Measurements from ENCODE around the gene TGFBR2. TPM values are rescaled to one million over a fixed set of nuclear protein-coding genes. Genes with fewer than 3 reads are reported as not detected.

TGFBR2 gene
- total RNA-seq = 100 to 1,000 TPM; 120 to 418 (median 218) TPM

DNA sequence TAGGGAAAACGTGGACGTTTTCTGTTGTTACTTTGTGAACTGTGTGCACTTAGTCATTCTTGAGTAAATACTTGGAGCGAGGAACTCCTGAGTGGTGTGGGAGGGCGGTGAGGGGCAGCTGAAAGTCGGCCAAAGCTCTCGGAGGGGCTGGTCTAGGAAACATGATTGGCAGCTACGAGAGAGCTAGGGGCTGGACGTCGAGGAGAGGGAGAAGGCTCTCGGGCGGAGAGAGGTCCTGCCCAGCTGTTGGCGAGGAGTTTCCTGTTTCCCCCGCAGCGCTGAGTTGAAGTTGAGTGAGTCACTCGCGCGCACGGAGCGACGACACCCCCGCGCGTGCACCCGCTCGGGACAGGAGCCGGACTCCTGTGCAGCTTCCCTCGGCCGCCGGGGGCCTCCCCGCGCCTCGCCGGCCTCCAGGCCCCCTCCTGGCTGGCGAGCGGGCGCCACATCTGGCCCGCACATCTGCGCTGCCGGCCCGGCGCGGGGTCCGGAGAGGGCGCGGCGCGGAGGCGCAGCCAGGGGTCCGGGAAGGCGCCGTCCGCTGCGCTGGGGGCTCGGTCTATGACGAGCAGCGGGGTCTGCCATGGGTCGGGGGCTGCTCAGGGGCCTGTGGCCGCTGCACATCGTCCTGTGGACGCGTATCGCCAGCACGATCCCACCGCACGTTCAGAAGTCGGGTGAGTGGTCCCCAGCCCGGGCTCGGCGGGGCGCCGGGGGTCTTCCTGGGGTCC is at the start of gene TGFBR2:
TSS of gene TGFBR2 (plus strand) at position 301 of the 731 bp plus-strand sequence. CDS start at position 584, 283 bp downstream.
- Histone ChIP-seq H3K9me3 (no peaks in the 10 kb centered on the region), H3K27ac (peak within 1 kb of the TSS; percentile 80 to 97 (median 95)), H3K27me3 (no peaks in the 10 kb centered on the region), H3K4me1 (peaks cover 8 to 9% of the 10 kb centered on the region in 2 donors), H3K36me3 (no peaks in the 10 kb centered on the region), H3K4me3 (replicated peaks in 1 of 3) (peak within 1 kb of the TSS; percentile 67 to 98 (median 78))
- peak; percentile 96 for DNase-seq
- 1% methylated on average over 18 to 31 of the region's 71 CpGs for WGBS, 2 donors
- intact Hi-C loops (cut with DNase I) = loop anchor here (10.0 kb wide), 2 partner anchors 78 to 162 kb away; no protein-coding TSS in a partner anchor
- TF ChIP-seq, protein P1, sequence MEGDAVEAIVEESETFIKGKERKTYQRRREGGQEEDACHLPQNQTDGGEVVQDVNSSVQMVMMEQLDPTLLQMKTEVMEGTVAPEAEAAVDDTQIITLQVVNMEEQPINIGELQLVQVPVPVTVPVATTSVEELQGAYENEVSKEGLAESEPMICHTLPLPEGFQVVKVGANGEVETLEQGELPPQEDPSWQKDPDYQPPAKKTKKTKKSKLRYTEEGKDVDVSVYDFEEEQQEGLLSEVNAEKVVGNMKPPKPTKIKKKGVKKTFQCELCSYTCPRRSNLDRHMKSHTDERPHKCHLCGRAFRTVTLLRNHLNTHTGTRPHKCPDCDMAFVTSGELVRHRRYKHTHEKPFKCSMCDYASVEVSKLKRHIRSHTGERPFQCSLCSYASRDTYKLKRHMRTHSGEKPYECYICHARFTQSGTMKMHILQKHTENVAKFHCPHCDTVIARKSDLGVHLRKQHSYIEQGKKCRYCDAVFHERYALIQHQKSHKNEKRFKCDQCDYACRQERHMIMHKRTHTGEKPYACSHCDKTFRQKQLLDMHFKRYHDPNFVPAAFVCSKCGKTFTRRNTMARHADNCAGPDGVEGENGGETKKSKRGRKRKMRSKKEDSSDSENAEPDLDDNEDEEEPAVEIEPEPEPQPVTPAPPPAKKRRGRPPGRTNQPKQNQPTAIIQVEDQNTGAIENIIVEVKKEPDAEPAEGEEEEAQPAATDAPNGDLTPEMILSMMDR (IDR thresholded peaks at IDR 0.05) = peak in 3 of 6 experiments; percentile 15 to 32 (median 26)
- peak in 1 of 2 donors; percentile 88 for TF ChIP-seq POLR2A (IDR thresholded peaks at IDR 0.05)

DNA sequence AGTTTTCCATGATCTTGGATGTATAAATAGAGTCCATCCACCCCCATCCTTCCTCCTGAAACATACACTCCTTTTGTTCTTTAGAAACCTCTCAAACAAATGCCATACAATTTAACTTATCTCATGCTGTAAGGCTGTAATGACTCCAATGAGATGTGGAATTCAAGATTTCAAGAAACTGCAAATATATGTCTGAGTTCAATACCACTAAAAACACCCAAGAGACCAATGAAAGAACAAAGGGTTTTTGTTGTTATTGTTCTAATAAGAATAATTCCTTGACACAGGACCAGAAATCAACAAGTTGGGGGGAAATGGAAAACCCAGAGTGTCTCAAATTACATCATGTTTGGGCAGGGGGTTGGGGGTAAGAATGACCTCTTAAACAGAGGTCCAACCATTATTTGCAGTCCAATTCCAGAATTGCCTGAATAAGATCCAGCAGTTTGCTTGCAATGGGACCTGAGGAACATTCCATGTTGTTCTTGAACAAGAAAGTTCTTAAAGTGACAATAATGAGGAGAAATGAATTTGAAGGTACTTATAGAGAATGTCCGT is 48.6 kb upstream of the TGFBR2 start:
- no peaks in the 10 kb centered on the region for H3K27me3 ChIP-seq
- intact Hi-C loops (cut with DNase I) = no loop called here

DNA sequence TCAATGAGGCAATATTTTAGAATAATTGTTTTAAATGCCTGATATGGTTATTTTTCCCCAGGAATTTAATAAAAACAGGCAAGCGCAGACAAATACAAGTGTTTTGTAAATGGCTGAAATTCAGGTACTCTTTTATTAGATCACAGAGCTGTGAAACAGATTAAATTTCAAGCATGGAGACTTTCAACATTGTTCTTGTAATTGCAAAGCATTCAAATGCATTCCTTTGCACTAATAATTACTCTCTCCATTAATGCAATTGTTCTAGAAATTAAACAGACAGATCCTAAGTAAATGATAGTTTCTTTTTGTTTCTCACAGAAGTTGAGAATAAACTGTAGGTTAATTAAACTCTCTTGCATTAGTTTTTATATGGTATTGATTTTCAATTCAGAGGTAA is 42.4 kb upstream of the TGFBR2 start:
- TF ChIP-seq POLR2A (IDR thresholded peaks at IDR 0.05) = no peak
- TF ChIP-seq, protein P1 (IDR thresholded peaks at IDR 0.05) = no peak
- Histone ChIP-seq H3K36me3 (no peaks in the 10 kb centered on the region), H3K4me1 (no peaks in the 10 kb centered on the region), H3K9me3 (no peaks in the 10 kb centered on the region), H3K27me3 (no peaks in the 10 kb centered on the region), H3K4me3 (replicated peaks in 1 of 3) (no peak overlapping the region), H3K27ac (no peak overlapping the region)
- intact Hi-C loops (cut with DNase I) = no loop called here
- no peak for DNase-seq
- 93 to 98% methylated on average over 1 of the region's 1 CpG for WGBS, 2 donors

More for the DNA sequence above, 48.6 kb upstream of the TGFBR2 start:
- 91 to 95% methylated on average over 1 of the region's 1 CpG for WGBS, 2 donors
- TF ChIP-seq POLR2A (IDR thresholded peaks at IDR 0.05) = no peak
- TF ChIP-seq, protein P1 (IDR thresholded peaks at IDR 0.05) = no peak
- H3K4me3 ChIP-seq (replicated peaks in 1 of 3) = no peak overlapping the region
- H3K9me3 ChIP-seq = no peaks in the 10 kb centered on the region
- H3K4me1 ChIP-seq = no peaks in the 10 kb centered on the region
- DNase-seq = no peak
- H3K36me3 ChIP-seq = no peaks in the 10 kb centered on the region
- H3K27ac ChIP-seq = no peak overlapping the region

DNA sequence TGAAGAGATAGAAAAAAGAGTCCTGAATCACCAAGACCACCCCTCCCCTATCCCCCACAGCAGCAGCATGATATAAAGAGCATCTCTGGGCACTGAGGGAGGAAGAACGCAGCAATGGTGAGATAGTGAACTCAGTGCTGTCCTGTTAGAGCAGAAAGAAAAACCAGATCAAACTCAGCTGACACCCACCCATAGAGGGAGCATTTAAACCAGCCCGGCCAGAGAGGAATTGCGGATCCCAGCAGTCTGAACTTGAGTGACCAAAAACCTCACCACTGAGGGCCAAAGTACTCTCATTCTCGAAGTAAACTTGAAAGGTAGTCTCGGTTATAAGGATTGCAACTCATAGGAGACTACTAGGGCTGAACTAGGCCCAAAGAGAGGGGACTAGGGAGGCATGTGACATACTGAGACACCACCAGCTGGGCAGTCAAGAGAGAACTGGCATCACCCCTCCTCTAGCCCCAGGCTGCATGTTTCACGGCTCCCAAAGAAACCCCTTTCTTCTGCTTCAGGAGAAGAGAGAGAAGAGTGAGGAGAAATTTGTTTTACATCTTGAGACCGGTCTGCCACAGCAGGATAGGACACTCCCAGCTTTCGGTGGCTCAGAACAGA is 39.2 kb upstream of the TGFBR2 start:
- Histone ChIP-seq H3K36me3 (no peaks in the 10 kb centered on the region), H3K4me3 (replicated peaks in 1 of 3) (no peak overlapping the region), H3K4me1 (no peaks in the 10 kb centered on the region), H3K9me3 (no peaks in the 10 kb centered on the region), H3K27ac (no peak overlapping the region), H3K27me3 (no peaks in the 10 kb centered on the region)
- 91 to 94% methylated on average over 8 of the region's 8 CpGs for WGBS, 2 donors
- intact Hi-C loops (cut with DNase I) = no loop called here
- no peak for TF ChIP-seq POLR2A (IDR thresholded peaks at IDR 0.05)
- TF ChIP-seq, protein P1 (IDR thresholded peaks at IDR 0.05) = no peak
- no peak for DNase-seq

DNA sequence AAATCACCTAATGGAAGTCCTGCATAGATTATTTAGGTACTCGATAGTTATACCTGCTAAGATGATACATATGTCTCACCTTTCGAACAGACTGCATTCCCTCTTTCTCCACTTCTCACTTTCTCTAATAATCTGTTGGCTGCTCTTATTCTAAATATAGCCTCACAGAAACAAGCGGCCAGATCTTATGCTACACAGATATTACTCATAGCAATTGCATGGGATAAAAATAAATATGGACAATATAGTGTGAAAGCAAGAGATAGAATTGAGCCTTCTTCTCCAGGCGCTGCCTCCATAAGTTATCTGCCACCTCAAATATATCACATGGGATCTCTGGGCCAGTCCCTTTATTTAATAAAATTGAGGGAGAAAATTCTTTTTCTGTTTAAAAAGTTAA is 29.5 kb upstream of the TGFBR2 start:
- intact Hi-C loops (cut with DNase I) = no loop called here
- WGBS, 2 donors = 79 to 80% methylated on average over 4 of the region's 4 CpGs
- no peak for DNase-seq
- Histone ChIP-seq H3K27ac (no peak overlapping the region), H3K9me3 (no peaks in the 10 kb centered on the region), H3K36me3 (no peaks in the 10 kb centered on the region), H3K4me1 (no peaks in the 10 kb centered on the region), H3K27me3 (no peaks in the 10 kb centered on the region), H3K4me3 (replicated peaks in 1 of 3) (no peak overlapping the region)
- TF ChIP-seq POLR2A (IDR thresholded peaks at IDR 0.05) = no peak
- TF ChIP-seq, protein P1 (IDR thresholded peaks at IDR 0.05) = no peak
